ENCODE measurements around the gene MEMO1. TPM values are rescaled to one million over a fixed set of nuclear protein-coding genes. Genes with fewer than 3 reads are reported as not detected.

MEMO1 gene
- total and polyA plus RNA-seq, 9 of the 15 experiments (the other 6 are each of a cell fraction or from before 2014, with no cell fraction given) = 22.1 to 87.7 (median 61.2) TPM

DNA sequence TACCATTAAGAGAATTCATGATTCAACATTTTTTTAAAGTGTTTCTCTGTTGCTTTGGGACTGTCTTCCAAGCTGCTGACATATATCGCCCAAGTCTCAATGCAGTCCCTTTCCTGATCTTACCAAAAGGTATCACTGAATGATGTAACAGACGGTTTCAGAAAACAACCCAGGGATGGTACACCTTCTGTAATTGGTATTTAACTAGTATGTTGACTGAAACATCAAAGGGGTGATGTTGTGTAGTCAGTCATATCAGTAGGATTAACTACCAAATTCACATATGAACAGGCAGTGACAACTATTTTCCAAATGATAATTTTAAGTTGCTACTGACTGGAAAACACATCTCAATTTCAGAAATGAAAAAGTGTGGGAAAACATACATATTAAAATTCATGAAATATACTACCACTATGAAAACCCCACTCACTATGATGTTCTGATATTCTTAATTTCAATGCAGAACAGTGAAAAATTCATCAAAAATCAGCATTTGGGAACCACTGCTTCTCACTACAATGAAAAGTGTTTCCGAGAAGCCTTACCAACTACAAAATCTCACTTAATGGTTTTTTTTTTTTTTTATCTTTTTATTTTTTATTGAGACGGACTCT lies 59.8 kb downstream of the MEMO1 start:
- Histone ChIP-seq H3K9ac (ENCODE audit: insufficient read depth in 1 of 2, low read depth in 2 of 2, low read length in 2 of 2) (no peak overlapping the region), H3K27ac (ENCODE audit: extremely low read depth, low read depth, low read length) (no peak overlapping the region), H3K4me2 (ENCODE audit: insufficient read depth, low read length) (no peak overlapping the region), H3K27me3 (ENCODE audit: control insufficient read depth in 2 of 2, insufficient read depth in 2 of 2, low read length in 2 of 2) (no peaks in the 10 kb centered on the region), H3K9me1 (ENCODE audit: control insufficient read depth, insufficient read depth, low read length) (no peaks in the 10 kb centered on the region), H2AFZ (ENCODE audit: low read depth, low read length) (no peak overlapping the region), H3K4me1 (replicated peaks in 1 of 2; ENCODE audit: control insufficient read depth in 2 of 2, insufficient read depth in 2 of 2, low read length in 2 of 2) (peaks cover 0 to 10% of the 10 kb centered on the region in 2 experiments; a peak in 3 of 5 replicates), H4K20me1 (replicated peaks; ENCODE audit: control insufficient read depth, insufficient read depth, low read length) (no peaks in the 10 kb centered on the region; the same call in 1 of the 2 replicates), H3K36me3 (ENCODE audit: control insufficient read depth, insufficient read depth, low read length) (peaks cover 3% of the 10 kb centered on the region; the same call in 2 of the 3 replicates), H3K9me3 (replicated peaks; ENCODE audit: control insufficient read depth, insufficient read depth, low read depth, low read length) (no peaks in the 10 kb centered on the region), H3K4me3 (no peak overlapping the region), H3K79me2 (ENCODE audit: control insufficient read depth, insufficient read depth, low read length) (peaks cover 88% of the 10 kb centered on the region)
- no peak for DNase-seq (ENCODE audit: extremely low read depth in 1 of 4, low spot score in 3 of 4)
- WGBS (ENCODE audit: insufficient coverage, low coverage, missing lambda C conversion rate) = 76% methylated on average over 4 of the region's 4 CpGs
- BruUV-seq (replicated peaks) = no TSS peak
- in situ Hi-C loops (cut with MboI) = no loop called here
- ChIA-PET CTCF (ENCODE audit: low intra/inter-chr PET ratio) (no interaction called here), POLR2A (interaction anchor here (0.7 kb wide), 1 partner anchor 644 kb away, joined by 3 read pairs; no protein-coding TSS in a partner anchor)
- TF ChIP-seq ZNF316 (IDR thresholded peaks at IDR 0.05) = peak; percentile 42; the same call in 1 of the 2 replicates
- TF ChIP-seq C11orf30 (IDR thresholded peaks at IDR 0.05; ENCODE audit: low read depth) = peak; percentile 29; the same call in 1 of the 2 replicates
- TF ChIP-seq, protein P1, sequence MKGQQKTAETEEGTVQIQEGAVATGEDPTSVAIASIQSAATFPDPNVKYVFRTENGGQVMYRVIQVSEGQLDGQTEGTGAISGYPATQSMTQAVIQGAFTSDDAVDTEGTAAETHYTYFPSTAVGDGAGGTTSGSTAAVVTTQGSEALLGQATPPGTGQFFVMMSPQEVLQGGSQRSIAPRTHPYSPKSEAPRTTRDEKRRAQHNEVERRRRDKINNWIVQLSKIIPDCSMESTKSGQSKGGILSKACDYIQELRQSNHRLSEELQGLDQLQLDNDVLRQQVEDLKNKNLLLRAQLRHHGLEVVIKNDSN (CRISPR knock-in tag; IDR thresholded peaks at IDR 0.05) = no peak
- FAIRE-seq = no peak
- ATAC-seq = no peak
- intact Hi-C loops (cut with micrococcal nuclease) = no loop called here

DNA sequence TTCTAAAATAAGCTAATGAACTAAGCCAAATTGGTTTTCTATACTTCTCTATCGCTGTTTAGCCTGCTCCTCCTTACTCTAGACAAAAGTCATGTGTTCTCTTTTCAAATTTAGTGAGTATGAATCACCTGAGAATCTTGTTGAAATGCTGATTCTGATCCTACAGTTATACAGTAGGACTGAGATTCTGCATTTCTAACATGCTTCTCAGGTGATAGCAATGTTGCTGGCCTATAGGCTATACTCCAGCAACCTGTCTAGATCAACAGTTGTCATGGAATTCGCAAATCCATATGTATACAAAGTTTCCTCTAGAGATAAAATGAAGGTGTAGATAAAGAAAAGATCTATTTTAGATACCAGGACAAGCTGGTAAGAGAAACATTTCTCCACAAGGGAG lies 62.9 kb downstream of the MEMO1 start:
- intact Hi-C loops (cut with micrococcal nuclease) = no loop called here
- CTCF ChIA-PET (ENCODE audit: low intra/inter-chr PET ratio) = no interaction called here
- TF ChIP-seq PURB (CRISPR knock-in tag; IDR thresholded peaks at IDR 0.05; ENCODE audit: low read depth) (no peak), ELF2 (CRISPR knock-in tag; IDR thresholded peaks at IDR 0.05) (no peak), ZC3H8 (IDR thresholded peaks at IDR 0.05) (no peak), XRCC5 (IDR thresholded peaks at IDR 0.05; ENCODE audit: low read depth, low read length) (no peak), RCOR1 (IDR thresholded peaks at IDR 0.05; ENCODE audit: borderline replicate concordance in 1 of 2, low read depth in 2 of 2, low read length in 2 of 2) (no peak), HIVEP1 (CRISPR knock-in tag; IDR thresholded peaks at IDR 0.05) (no peak), TCF7 (IDR thresholded peaks at IDR 0.05; ENCODE audit: borderline replicate concordance) (no peak)
- TF ChIP-seq, protein P2, sequence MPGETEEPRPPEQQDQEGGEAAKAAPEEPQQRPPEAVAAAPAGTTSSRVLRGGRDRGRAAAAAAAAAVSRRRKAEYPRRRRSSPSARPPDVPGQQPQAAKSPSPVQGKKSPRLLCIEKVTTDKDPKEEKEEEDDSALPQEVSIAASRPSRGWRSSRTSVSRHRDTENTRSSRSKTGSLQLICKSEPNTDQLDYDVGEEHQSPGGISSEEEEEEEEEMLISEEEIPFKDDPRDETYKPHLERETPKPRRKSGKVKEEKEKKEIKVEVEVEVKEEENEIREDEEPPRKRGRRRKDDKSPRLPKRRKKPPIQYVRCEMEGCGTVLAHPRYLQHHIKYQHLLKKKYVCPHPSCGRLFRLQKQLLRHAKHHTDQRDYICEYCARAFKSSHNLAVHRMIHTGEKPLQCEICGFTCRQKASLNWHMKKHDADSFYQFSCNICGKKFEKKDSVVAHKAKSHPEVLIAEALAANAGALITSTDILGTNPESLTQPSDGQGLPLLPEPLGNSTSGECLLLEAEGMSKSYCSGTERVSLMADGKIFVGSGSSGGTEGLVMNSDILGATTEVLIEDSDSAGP (CRISPR knock-in tag; IDR thresholded peaks at IDR 0.05) = no peak
- TF ChIP-seq, protein P3, sequence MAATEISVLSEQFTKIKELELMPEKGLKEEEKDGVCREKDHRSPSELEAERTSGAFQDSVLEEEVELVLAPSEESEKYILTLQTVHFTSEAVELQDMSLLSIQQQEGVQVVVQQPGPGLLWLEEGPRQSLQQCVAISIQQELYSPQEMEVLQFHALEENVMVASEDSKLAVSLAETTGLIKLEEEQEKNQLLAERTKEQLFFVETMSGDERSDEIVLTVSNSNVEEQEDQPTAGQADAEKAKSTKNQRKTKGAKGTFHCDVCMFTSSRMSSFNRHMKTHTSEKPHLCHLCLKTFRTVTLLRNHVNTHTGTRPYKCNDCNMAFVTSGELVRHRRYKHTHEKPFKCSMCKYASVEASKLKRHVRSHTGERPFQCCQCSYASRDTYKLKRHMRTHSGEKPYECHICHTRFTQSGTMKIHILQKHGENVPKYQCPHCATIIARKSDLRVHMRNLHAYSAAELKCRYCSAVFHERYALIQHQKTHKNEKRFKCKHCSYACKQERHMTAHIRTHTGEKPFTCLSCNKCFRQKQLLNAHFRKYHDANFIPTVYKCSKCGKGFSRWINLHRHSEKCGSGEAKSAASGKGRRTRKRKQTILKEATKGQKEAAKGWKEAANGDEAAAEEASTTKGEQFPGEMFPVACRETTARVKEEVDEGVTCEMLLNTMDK (IDR thresholded peaks at IDR 0.05; ENCODE audit: borderline replicate concordance, insufficient read depth, low read depth, low read length, poor library complexity, severe bottlenecking) = no peak

More for the DNA sequence above, 62.9 kb downstream of the MEMO1 start:
- Histone ChIP-seq H3K4me2 (ENCODE audit: insufficient read depth, low read length) (no peak overlapping the region), H3K9ac (ENCODE audit: insufficient read depth in 1 of 2, low read depth in 2 of 2, low read length in 2 of 2) (no peak overlapping the region), H3K36me3 (ENCODE audit: control insufficient read depth, insufficient read depth, low read length) (peaks cover 8% of the 10 kb centered on the region; the same call in 1 of the 3 replicates), H3K79me2 (ENCODE audit: control insufficient read depth, insufficient read depth, low read length) (peaks cover 93% of the 10 kb centered on the region), H3K4me3 (no peak overlapping the region), H3K9me1 (ENCODE audit: control insufficient read depth, insufficient read depth, low read length) (no peaks in the 10 kb centered on the region), H2AFZ (ENCODE audit: low read depth, low read length) (no peak overlapping the region), H3K27me3 (ENCODE audit: control insufficient read depth in 2 of 2, insufficient read depth in 2 of 2, low read length in 2 of 2) (no peaks in the 10 kb centered on the region), H3K27ac (ENCODE audit: extremely low read depth, low read depth, low read length) (no peak overlapping the region), H4K20me1 (replicated peaks; ENCODE audit: control insufficient read depth, insufficient read depth, low read length) (peaks cover 4% of the 10 kb centered on the region; the same call in 1 of the 2 replicates), H3K9me3 (replicated peaks; ENCODE audit: control insufficient read depth, insufficient read depth, low read depth, low read length) (no peaks in the 10 kb centered on the region), H3K4me1 (replicated peaks in 1 of 2; ENCODE audit: control insufficient read depth in 2 of 2, insufficient read depth in 2 of 2, low read length in 2 of 2) (peaks cover 0 to 25% of the 10 kb centered on the region in 2 experiments; a peak in 3 of 5 replicates)
- no peak for FAIRE-seq
- in situ Hi-C loops (cut with MboI) = no loop called here
- DNase-seq (ENCODE audit: extremely low read depth in 1 of 4, low spot score in 3 of 4) = no peak
- ATAC-seq = no peak
- POLR2A ChIA-PET = no interaction called here
- no TSS peak for BruUV-seq (replicated peaks)
- WGBS (ENCODE audit: insufficient coverage, low coverage, missing lambda C conversion rate) = 60% methylated on average over 2 of the region's 2 CpGs
